Activated CD4-positive, alpha-beta memory T cell treated with anti-CD3 and anti-CD28 coated beads, Interleukin-2, amount 10 ng/mL, durations not matched to agents 7 days and 5 days (primary cell): ENCODE measurements around the gene COMMD2. TPM values are rescaled to one million over a fixed set of nuclear protein-coding genes. Genes with fewer than 3 reads are reported as not detected.

Experiments
- total RNA-seq, 2 experiments: library from RNA; stranded (reverse); gene quantifications; one replicate each; pipeline ENCODE4 v1.2.3, GENCODE V29; 2021

Gene COMMD2
- total RNA-seq, 2 experiments from 2014 or later: 26.3 to 28.9 TPM

Other genes with a start within 250 kb of the COMMD2 start
- 1 to 10 TPM; 1.9 to 2.1 TPM for gene WWTR1, start 94.5 kb downstream of the COMMD2 start, total RNA-seq
- gene ANKUB1, start 40.1 kb upstream of the COMMD2 start, total RNA-seq: not detected
- 10 to 100 TPM; 37.2 to 42.4 TPM for gene RNF13, start 60.7 kb upstream of the COMMD2 start, total RNA-seq
- under 1 TPM; 0.58 to 0.88 TPM for gene PFN2, start 218.4 kb upstream of the COMMD2 start, total RNA-seq